Panc1 (cell line): Measurements from ENCODE around the gene RNF133. TPM values are rescaled to one million over a fixed set of nuclear protein-coding genes. Genes with fewer than 3 reads are reported as not detected.

Experiments used
- ATAC-seq: fragments of 200-7000 bp; cut with Tn5 transposase; 2 replicates; pipeline ENCODE4 v1.9.1; 2020; ENCODE audit warnings: mild to moderate bottlenecking, moderate library complexity
- BruUV-seq: library from RNA; stranded (reverse); fragments of 400-500 nt; replicated peaks from 2 replicates; lab custom pipeline; 2021; lab: Mats Ljungman, UMichigan
- CTCF ChIA-PET: fragments of 300-600 bp; sonication (Branson Sonifier 250); formaldehyde crosslinking; loops from one replicate; lab custom pipeline; 2022; ENCODE audit warnings: antibody characterized with exemption; lab: Charles Lee
- POLR2A ChIA-PET: fragments of 300-600 bp; sonication (Branson Sonifier 250); formaldehyde crosslinking; loops from one replicate; lab custom pipeline; 2022; ENCODE audit warnings: antibody characterized with exemption; lab: Charles Lee
- DNase-seq: peaks from one replicate; pipeline ENCODE4 v3.0.0-alpha.2; 2010; ENCODE audit warnings: low read depth, low spot score
- H3K27ac ChIP-seq: 2 replicates; pipeline ENCODE4 v1.5.1; 2011; ENCODE audit warnings: mild to moderate bottlenecking, low read length, inconsistent platforms
- H3K27me3 ChIP-seq: fragments of 200-500 bp; sonication (Bioruptor generic); 2 replicates; pipeline ENCODE4 v1.6.0; 2014; ENCODE audit warnings: low read length, inconsistent platforms; ENCODE audit not compliant: control insufficient read depth, insufficient read depth
- H3K36me3 ChIP-seq: fragments of 200-500 bp; sonication (Bioruptor generic); 2 replicates; pipeline ENCODE4 v1.5.1; 2014; ENCODE audit warnings: inconsistent platforms, mild to moderate bottlenecking, low read length, moderate library complexity; ENCODE audit not compliant: control insufficient read depth, insufficient read depth
- H3K4me1 ChIP-seq: 2 replicates; pipeline ENCODE4 v1.5.1; 2011; ENCODE audit warnings: inconsistent platforms, mild to moderate bottlenecking, low read length, moderate library complexity; ENCODE audit not compliant: control insufficient read depth, insufficient read depth
- H3K4me3 ChIP-seq, 2 experiments: 2 replicates each; pipeline ENCODE4 v1.5.1; 2011 to 2012; ENCODE audit warnings: low read depth in 2 of 2, low read length in 2 of 2, mild to moderate bottlenecking in 2 of 2, inconsistent platforms in 1 of 2, moderate library complexity in 1 of 2
- H3K9me3 ChIP-seq: fragments of 200-500 bp; sonication (Bioruptor generic); 2 replicates; pipeline ENCODE4 v1.5.1; 2014; ENCODE audit warnings: low read depth, mild to moderate bottlenecking, inconsistent platforms, low read length, moderate library complexity; ENCODE audit not compliant: control insufficient read depth, insufficient read depth
- POLR2AphosphoS5 ChIP-seq: IDR thresholded peaks from 2 replicates; pipeline ENCODE4 v1.6.1; 2012; ENCODE audit warnings: mild to moderate bottlenecking, low read depth, low read length, moderate library complexity
- SIN3A ChIP-seq: IDR thresholded peaks from 2 replicates; pipeline ENCODE4 v1.6.1; 2012; ENCODE audit warnings: low read depth, mild to moderate bottlenecking, low read length, moderate library complexity, borderline replicate concordance; ENCODE audit not compliant: insufficient read depth
- TCF7L2 ChIP-seq: IDR thresholded peaks from 2 replicates; pipeline ENCODE4 v1.6.1; 2011; ENCODE audit warnings: mild to moderate bottlenecking, low read depth, low read length, inconsistent platforms
- in situ Hi-C: cut with HindIII; loops from 2 replicates; pipeline ENCODE4 v1.10.0; 2016; ENCODE audit warnings: low sequenced_read_pairs, low pct_unique_long_range_greater_than_20kb
- intact Hi-C: fragments of 100-400 bp; cut with micrococcal nuclease; formaldehyde crosslinking; loops from one replicate; pipeline ENCODE4 v1.10.0; 2022; ENCODE audit not compliant: unreplicated experiment
- total RNA-seq: library from RNA; stranded (reverse); gene quantifications from one replicate; pipeline ENCODE4 v1.2.1, GENCODE V29; 2021; ENCODE audit not compliant: unreplicated experiment
- TF ChIP-seq, protein P1 (sequence below), 2 experiments: IDR thresholded peaks; 2 replicates each; pipeline ENCODE4 v1.6.1; 2011 to 2012; ENCODE audit warnings: low read depth in 2 of 2, control low read depth in 1 of 2, low read length in 1 of 2, mild to moderate bottlenecking in 1 of 2, moderate library complexity in 1 of 2; ENCODE audit not compliant: insufficient read depth in 1 of 2
- TF ChIP-seq, protein P2 (sequence below): fragments of 450-650 bp; IDR thresholded peaks from 2 replicates; pipeline ENCODE4 v1.5.1; 2017; ENCODE audit warnings: mild to moderate bottlenecking

The RNF133 gene
- total RNA-seq, 1 experiment from 2014 or later = not detected

DNA sequence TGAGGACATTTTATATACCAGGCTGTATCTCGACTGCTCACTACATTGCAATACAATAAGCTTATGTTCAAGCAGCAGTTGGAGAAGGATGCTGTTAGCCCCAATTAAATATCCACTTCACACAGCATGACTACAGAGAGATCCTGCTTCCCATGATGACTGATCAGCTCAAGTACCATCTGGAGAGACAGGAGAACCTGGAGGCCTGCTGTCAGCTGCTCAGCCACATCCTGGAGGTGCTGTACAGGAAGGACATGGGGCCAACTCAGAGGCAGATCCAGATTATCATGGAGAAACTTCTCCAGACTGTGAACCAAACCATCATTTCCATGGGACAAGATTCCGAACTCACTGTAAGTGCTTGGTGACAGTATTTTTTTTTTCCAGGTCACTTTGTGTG lies 22.5 kb downstream of the RNF133 start:
- ChIA-PET CTCF (no interaction called here), POLR2A (no interaction called here)
- Histone ChIP-seq H3K27me3 (no peaks in the 10 kb centered on the region), H3K9me3 (no peaks in the 10 kb centered on the region), H3K27ac (no peak overlapping the region), H3K36me3 (no peaks in the 10 kb centered on the region), H3K4me3 (no peak overlapping the region), H3K4me1 (no peaks in the 10 kb centered on the region)
- BruUV-seq = no TSS peak
- DNase-seq (no peak), ATAC-seq (no peak)
- in situ Hi-C loops (no loop called here), intact Hi-C loops (no loop called here)
- TF ChIP-seq, protein P1, sequence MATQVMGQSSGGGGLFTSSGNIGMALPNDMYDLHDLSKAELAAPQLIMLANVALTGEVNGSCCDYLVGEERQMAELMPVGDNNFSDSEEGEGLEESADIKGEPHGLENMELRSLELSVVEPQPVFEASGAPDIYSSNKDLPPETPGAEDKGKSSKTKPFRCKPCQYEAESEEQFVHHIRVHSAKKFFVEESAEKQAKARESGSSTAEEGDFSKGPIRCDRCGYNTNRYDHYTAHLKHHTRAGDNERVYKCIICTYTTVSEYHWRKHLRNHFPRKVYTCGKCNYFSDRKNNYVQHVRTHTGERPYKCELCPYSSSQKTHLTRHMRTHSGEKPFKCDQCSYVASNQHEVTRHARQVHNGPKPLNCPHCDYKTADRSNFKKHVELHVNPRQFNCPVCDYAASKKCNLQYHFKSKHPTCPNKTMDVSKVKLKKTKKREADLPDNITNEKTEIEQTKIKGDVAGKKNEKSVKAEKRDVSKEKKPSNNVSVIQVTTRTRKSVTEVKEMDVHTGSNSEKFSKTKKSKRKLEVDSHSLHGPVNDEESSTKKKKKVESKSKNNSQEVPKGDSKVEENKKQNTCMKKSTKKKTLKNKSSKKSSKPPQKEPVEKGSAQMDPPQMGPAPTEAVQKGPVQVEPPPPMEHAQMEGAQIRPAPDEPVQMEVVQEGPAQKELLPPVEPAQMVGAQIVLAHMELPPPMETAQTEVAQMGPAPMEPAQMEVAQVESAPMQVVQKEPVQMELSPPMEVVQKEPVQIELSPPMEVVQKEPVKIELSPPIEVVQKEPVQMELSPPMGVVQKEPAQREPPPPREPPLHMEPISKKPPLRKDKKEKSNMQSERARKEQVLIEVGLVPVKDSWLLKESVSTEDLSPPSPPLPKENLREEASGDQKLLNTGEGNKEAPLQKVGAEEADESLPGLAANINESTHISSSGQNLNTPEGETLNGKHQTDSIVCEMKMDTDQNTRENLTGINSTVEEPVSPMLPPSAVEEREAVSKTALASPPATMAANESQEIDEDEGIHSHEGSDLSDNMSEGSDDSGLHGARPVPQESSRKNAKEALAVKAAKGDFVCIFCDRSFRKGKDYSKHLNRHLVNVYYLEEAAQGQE (IDR thresholded peaks at IDR 0.05; ENCODE audit: insufficient read depth in 1 of 2, low read depth in 2 of 2, low read length in 1 of 2) = no peak
- no peak for TF ChIP-seq POLR2AphosphoS5
- TF ChIP-seq, protein P2, sequence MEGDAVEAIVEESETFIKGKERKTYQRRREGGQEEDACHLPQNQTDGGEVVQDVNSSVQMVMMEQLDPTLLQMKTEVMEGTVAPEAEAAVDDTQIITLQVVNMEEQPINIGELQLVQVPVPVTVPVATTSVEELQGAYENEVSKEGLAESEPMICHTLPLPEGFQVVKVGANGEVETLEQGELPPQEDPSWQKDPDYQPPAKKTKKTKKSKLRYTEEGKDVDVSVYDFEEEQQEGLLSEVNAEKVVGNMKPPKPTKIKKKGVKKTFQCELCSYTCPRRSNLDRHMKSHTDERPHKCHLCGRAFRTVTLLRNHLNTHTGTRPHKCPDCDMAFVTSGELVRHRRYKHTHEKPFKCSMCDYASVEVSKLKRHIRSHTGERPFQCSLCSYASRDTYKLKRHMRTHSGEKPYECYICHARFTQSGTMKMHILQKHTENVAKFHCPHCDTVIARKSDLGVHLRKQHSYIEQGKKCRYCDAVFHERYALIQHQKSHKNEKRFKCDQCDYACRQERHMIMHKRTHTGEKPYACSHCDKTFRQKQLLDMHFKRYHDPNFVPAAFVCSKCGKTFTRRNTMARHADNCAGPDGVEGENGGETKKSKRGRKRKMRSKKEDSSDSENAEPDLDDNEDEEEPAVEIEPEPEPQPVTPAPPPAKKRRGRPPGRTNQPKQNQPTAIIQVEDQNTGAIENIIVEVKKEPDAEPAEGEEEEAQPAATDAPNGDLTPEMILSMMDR = no peak
- no peak for TF ChIP-seq TCF7L2
- TF ChIP-seq SIN3A = no peak

DNA sequence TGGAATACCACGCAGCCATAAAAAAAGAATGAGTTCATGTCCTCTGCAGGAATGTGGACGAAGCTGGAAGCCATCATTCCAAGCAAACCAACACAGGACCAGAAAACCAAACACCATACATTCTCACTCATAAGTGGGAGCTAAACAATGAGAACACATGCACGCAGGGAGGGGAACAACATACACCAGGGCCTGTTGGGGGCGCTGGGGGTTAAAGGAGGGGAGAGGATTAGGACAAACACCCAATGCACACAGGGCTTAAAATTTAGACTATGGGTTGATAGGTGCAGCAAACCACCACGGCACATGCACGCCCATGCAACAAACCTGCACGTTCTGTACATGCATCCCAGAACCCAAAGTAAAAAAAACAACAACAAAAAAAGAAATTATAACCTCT lies 23.3 kb downstream of the RNF133 start:
- Histone ChIP-seq H3K9me3 (no peaks in the 10 kb centered on the region), H3K4me3 (no peak overlapping the region), H3K36me3 (no peaks in the 10 kb centered on the region), H3K27ac (no peak overlapping the region), H3K4me1 (no peaks in the 10 kb centered on the region), H3K27me3 (no peaks in the 10 kb centered on the region)
- TF ChIP-seq, protein P2 = no peak
- TF ChIP-seq POLR2AphosphoS5 (no peak), SIN3A (no peak), TCF7L2 (no peak)
- TF ChIP-seq, protein P1 (IDR thresholded peaks at IDR 0.05; ENCODE audit: insufficient read depth in 1 of 2, low read depth in 2 of 2, low read length in 1 of 2) = no peak
- ChIA-PET POLR2A (no interaction called here), CTCF (no interaction called here)
- BruUV-seq = no TSS peak
- DNase-seq (no peak), ATAC-seq (no peak)
- intact Hi-C loops (no loop called here), in situ Hi-C loops (no loop called here)
